Hindlimb muscle (tissue), 1 donor: ENCODE results near the gene PRKN. TPM values are rescaled to one million over a fixed set of nuclear protein-coding genes. Genes with fewer than 3 reads are reported as not detected.
"Not testable (repeated sequence)": the region's sequence is repeated elsewhere in the genome, so short reads cannot be mapped to it uniquely, and the experiment has no call there.

Experiments
- DNase-seq: peaks from one replicate; pipeline ENCODE4 v3.0.0-alpha.2; 2013
- polyA plus RNA-seq: library from polyadenylated mRNA; unstranded; fragments of 120-200 nt; gene quantifications from one replicate; pipeline ENCODE4 v1.2.1, GENCODE V29; 2013; ENCODE audit not compliant: insufficient read length

The PRKN gene
- polyA plus RNA-seq, 1 donor = 4.5 TPM

DNA sequence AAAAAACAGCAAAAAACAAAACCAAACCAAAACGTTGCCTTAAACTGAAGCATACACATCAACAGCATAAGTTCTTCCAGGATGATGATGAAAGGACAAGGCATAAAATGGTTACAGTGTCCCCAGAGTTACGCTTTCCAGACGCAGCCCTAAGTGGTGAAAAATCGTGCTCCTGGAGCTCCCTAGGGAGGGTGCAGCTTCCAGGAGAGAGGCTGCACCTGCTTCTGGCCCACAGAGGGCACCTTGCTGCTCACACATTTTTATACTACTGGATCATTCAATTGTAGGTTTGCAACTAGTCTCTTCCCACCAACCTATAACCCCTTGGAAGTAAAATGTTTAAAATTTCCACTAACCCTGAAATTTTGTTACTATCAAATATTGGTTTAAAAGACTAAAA lies 115.0 kb downstream of the PRKN start:
- DNase-seq = no peak

DNA sequence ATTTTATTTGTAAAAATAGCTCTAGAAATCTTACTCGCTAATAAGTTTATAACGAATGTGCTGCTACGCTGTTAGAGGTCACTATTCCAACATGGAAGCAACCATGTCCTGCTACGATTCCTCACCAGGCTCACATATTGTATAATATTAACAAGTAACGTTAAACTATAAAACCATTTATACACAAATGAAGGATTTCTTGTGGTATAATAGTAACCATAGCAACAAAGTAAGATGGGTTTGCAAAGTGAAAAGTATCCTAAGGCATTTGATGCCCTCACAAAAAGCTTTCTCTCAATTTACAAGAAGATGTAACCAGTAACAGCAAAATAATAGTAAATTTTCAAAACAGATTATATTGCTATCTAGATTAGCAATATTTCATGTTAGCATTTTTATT lies 117.2 kb downstream of the PRKN start:
- no peak for DNase-seq

DNA sequence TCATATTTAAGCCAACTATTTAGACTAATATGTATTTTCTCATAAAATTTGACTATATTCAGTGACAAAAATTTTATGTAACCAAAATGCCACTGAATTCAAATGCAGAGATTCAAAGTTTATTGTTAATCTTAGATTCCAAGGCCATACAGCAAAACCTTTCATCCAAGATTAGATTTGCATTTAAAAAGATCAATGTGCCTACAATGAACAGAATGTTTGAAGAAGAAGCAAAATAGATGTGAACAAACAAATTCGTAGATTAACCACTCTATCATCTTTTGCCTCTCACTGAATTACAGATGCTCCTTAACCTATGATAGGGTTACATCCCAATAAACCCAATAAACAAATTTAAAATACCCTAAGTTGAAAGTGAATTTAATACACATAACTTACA lies 121.7 kb downstream of the PRKN start:
- DNase-seq = no peak

GRCh38 chr6:162603231-162604015 lies 124.1 kb downstream of the PRKN start:
- no peak for DNase-seq

DNA sequence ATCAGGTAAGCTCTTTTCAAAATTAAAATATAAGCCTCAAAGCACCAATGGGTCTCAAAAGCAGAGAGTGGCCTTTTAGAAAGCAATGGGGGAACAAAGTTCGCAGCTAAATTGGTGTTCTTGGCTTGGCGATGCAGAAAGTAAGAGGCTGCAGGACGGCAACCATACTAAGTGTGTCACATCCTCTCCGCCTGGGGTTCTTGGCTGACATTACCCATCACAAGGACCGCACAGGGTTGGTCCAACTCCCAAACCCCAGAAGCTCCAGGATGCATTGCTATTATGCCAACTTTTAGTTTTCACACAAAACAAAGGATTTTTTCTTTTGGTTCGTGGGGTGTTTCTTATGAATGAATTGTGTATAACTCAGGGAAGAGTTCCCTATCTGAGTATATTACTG lies 124.8 kb downstream of the PRKN start:
- no peak for DNase-seq

GRCh38 chr6:162596676-162597075 lies 130.9 kb downstream of the PRKN start:
- no peak for DNase-seq

DNA sequence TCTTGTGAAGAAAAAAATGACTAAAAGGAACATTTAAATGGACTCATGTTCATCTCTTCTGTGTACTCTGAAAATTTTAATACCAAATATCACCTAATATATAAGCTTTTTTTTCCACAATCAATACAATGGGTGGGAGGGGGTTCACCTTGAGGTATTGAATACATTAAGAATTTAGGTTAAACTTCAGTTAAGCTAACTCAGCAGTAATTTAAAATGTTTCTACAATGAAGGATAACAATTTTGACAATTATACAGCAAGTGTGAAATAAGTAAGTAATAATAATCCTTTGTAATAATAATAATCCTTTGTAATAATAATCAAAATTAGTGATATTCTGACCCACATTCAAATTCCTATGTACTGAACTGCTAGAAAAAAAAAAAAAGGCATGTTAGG lies 136.0 kb downstream of the PRKN start:
- DNase-seq = no peak

DNA sequence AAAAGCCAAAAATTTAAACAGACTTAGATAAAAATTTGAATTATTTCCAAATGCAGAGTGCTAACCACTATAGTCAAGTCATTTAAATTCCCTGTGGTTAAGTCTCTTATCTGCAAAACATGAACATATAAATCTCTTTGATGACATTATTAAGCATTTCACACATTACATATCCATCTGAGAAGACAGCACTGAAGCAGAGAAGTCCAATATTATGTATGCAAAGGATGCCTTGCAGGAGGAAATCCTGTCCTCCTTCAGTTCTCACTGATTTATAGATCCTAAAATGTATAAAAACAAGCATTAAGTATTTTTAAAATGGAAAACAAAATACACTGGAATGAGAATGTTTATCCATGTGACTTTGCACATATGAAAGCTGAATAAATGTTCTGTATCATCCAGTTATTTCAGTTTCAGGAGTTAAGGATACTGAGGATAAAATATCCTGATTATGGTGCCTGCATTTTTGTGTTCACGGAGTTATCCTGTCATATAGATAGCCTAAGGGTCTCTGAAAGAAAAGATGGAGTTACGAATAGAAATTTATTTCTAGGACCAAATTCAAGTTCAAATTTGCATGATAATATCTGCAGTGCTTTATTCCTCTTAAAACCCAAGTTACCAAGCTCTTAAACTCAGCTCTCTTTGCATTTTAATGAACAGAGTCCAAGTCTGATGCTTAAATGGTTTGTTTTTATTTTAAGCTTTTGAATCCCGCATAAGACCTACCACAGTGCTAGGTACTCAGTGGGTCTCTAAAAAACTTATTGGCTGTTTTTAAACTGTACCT lies 145.4 kb downstream of the PRKN start:
- no peak for DNase-seq

- DNase-seq = no peak
These were observed 146.9 kb downstream of the PRKN start for GRCh38 chr6:162580619-162581018.

DNA sequence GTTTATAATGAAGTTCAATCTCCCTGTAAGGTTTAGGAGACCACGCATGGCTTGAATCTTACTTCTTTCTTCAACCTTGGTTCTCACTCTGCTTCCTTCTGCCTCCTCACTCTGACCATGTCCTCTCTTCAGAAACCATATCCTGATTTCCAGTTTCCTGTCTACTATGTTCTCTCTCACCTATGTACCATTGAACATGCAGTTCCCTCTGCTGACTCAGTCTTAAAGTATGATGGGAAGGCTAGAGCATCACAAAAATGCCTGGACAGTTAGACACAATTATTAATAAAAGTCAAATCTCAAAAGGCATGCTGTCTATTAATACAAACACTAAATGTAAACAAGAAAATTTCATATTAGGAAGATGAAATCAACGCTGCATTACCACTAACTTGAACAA lies 151.6 kb downstream of the PRKN start:
- DNase-seq = no peak

- DNase-seq = no peak
These were observed 155.3 kb downstream of the PRKN start for GRCh38 chr6:162572240-162572639.

DNA sequence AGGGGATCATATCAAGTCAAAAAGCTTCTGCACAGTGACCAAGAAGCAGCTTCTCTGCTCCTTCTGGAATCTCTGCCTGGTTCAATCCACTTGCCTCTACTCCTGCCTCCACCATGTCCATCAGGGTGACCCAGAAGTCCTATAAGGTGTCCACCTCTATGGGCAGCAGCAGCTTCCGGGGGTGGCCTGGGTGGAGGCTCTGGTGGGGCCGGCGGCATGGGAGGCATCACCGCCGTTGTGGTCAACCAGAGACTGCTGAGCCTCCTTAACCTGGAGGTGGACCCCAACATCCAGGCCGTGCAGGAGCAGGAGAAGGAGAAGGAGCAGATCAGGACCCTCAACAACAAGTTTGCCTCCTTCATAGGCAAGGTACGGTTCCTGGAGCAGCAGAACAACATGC lies 159.3 kb downstream of the PRKN start:
- no peak for DNase-seq

GRCh38 chr6:162562041-162562440 lies 165.5 kb downstream of the PRKN start:
- no peak for DNase-seq

DNA sequence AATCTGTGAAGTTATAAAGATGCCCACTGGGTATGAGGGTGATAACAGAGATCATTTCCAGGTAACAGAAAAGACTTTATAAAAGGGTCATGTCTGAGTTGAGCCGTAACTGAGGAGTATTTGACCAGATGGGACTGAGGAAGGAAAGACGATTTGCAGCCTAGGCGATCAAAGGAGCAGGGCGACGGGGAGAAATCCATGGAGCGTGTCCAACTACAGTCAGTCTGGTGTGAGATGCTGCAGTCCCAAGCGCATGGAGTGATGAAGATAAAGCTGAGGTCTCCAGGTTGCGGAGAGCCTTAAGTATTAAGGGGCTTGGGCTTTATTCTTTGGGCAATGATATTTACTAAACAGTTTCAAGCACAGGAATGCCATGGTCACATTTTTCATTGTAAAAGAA lies 166.7 kb downstream of the PRKN start:
- no peak for DNase-seq

DNA sequence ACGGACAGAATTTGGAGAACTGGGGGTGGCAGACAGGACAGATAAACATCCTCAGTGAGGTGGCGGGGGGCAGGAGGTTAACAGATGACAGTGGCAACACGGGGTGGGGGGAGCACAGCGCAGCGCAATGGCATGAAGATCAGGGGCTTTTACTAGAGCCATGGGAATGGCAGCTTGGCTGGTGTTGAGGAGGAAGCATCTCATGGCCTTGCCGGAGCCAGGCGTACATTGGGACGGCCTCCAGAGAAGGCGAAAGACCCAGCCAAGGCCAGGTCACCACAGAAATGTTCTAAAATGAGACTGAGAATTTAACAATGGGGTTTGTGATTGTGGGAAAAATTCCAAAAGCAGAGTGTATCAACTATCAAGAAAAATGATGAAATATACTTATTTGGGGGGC lies 173.0 kb downstream of the PRKN start:
- DNase-seq = no peak

- no peak for DNase-seq
These were observed 180.7 kb downstream of the PRKN start for GRCh38 chr6:162546905-162547304.

DNA sequence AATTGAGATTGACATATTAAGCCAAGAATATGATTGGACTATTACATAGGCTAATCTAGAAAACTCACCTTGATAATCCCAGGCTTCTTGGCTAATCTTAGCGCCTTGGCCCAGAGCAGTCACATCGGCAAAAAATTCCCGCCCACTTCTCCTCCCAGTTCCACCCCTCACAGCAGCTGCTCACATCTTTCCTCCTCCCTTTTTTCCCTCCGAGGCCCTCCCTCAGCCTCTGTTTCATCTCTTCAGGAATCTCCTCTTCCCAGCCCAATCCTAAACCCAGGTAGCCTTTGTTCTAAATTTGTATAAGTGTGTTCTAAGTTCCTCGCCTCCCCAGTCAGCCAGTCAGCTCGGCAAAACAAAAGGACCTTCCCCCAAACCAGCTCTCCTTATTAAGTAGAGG lies 184.3 kb downstream of the PRKN start:
- DNase-seq = no peak

DNA sequence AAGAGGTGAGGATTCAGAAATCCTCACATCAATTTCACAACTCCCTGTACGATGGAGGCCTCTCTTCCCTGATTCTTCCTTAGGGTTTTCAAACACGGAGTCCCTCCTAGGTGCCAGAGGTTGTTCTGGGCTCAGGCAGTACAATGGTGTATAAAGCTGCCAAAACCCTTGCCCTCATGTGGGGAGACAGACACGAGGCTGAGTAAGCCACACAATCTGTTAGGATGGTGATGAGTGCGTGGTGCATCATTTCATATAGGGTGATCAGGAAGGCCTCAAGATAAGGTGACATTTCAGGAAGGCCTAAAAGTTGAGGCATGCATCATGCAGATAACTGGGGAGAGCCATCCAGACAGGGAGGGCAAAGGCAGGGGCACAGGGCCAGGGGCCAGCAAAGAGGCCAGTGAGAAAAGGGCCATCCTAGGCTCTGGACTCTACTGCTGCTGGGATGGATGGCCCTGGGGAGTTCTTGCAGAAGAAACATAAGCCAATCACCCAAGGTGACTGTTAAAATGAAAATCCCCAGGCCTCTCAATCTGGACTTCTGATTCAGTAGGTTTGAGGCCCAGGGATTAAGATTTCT lies 186.5 kb downstream of the PRKN start:
- no peak for DNase-seq

DNA sequence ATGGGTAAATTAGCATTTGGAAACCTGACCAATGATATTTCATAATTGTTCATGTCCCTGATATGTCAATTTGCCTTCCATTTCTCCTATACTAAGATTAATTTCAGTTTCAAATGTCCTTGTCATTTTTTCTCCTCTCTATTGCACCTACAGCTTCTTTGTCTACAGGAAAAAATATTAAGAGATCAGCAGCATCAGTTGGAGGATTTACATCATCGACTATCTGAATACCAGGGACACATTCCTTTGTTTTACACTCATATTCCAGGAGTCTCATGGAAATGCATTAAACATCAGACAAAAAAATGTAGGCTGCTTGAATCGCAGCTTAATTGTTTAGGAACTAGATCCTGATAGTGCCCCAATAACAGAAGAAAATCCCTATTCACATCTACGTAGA lies 188.2 kb downstream of the PRKN start:
- DNase-seq = no peak

DNA sequence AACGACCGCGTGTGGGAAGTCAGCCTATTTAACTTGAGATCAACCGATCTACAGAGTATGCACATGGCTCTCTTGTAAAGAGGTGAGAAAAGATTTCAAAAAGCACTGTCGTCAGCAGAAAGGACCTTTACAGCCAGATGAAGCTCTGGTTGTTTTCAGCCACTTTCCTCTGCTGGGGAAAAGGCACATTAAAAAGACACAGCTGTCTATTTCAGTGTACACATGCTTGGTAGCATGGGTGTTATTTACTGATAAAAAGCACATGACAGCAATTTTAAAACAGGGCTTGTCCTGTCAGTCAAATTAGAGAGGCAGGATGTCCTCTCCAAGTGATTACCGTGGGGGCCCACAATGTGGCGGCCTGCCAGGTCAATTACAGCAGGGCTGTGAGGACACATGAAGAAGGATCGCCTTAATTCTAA lies 188.9 kb downstream of the PRKN start:
- peak; percentile 34 for DNase-seq

- no peak for DNase-seq
These were observed 194.6 kb downstream of the PRKN start for GRCh38 chr6:162533009-162533400.

DNA sequence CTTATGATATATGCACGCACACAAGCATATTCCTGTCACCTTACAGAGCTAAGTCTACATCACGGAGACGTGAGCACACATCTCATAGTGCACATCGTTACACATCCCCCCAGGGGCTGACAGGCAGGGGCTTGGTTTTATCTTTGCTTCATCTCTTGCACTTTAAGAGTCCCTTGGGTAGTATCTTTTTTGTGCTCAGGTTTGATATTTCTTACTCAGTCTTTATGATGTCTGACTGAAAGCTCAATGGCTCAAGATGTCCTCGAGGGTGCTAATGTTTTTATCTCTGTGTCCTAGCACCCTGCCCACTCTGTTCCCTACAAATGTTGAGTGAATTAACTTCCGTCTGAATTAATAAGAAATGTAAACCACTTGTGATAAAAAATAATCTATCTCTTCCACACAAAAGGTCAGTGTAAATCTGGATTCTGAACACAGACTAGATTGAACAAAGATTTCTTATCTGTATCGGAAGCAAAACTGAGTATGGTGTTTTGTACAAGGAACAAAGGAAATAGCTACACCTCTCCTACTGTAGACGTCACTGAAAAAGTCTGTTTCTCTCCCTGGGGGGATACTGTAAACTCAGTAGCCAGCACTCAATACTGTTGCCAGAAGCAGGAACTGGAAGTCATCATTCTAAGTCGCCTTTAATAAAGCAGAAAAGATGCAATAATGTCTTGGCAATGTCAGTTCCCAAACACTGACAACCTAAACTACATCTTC lies 195.1 kb downstream of the PRKN start:
- DNase-seq = no peak

DNA sequence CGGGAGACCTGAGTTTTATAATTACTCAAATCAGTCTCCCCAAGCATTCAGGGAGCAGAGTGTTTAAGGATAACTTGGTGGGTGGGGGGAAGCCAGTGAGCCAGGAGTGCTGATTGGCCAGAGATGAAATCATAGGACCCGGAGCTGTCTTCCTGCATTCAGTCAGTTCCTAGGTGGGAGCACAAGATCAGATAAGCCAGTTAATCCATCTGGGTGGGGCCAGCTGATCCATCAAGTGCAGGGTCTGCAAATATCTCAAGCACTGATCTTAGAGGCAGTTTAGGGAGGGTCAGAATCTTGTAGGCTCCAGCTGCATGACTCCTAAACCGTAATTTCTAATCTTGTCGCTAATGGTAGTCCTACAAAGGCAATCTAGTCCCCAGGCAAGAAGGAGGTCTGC lies 196.2 kb downstream of the PRKN start:
- not testable (repeated sequence) for DNase-seq
